Astrocyte of the spinal cord (primary cell): Measurements from ENCODE around the gene GCA.

ENCODE experiments used
- DNase-seq: peaks from one replicate; pipeline ENCODE4 v3.0.0; 2011; ENCODE audit warnings: low read depth, low spot score
- H3K4me3 ChIP-seq: 2 replicates; pipeline ENCODE4 v1.5.1; 2011; ENCODE audit warnings: low read depth, mild to moderate bottlenecking, low read length, moderate library complexity
- in situ Hi-C: cut with HindIII; loops from 2 replicates; pipeline ENCODE4 v1.10.0; 2017; ENCODE audit warnings: low sequenced_read_pairs
- TF ChIP-seq, protein P1 (sequence below): IDR thresholded peaks from 2 replicates; pipeline ENCODE4 v1.5.1; 2012; ENCODE audit warnings: low read depth, mild to moderate bottlenecking, low read length, inconsistent platforms

The GCA gene

GRCh38 chr2:162327134-162327769 is 16.7 kb upstream of the GCA start:
- no peak overlapping the region for H3K4me3 ChIP-seq
- TF ChIP-seq, protein P1, sequence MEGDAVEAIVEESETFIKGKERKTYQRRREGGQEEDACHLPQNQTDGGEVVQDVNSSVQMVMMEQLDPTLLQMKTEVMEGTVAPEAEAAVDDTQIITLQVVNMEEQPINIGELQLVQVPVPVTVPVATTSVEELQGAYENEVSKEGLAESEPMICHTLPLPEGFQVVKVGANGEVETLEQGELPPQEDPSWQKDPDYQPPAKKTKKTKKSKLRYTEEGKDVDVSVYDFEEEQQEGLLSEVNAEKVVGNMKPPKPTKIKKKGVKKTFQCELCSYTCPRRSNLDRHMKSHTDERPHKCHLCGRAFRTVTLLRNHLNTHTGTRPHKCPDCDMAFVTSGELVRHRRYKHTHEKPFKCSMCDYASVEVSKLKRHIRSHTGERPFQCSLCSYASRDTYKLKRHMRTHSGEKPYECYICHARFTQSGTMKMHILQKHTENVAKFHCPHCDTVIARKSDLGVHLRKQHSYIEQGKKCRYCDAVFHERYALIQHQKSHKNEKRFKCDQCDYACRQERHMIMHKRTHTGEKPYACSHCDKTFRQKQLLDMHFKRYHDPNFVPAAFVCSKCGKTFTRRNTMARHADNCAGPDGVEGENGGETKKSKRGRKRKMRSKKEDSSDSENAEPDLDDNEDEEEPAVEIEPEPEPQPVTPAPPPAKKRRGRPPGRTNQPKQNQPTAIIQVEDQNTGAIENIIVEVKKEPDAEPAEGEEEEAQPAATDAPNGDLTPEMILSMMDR, result peak; percentile 60
- in situ Hi-C loops, result no loop called here
- DNase-seq, result no peak

GRCh38 chr2:162327806-162328205 is 16.1 kb upstream of the GCA start:
- in situ Hi-C loops, result no loop called here
- no peak overlapping the region for H3K4me3 ChIP-seq
- DNase-seq, result no peak
- TF ChIP-seq, protein P1, result no peak

- TF ChIP-seq, protein P1, result no peak
- H3K4me3 ChIP-seq, result no peak overlapping the region
- in situ Hi-C loops, result no loop called here
- no peak for DNase-seq
Observed at GRCh38 chr2:162328424-162329157, 15.3 kb upstream of the GCA start.

- DNase-seq, result no peak
- no peak overlapping the region for H3K4me3 ChIP-seq
- in situ Hi-C loops, result no loop called here
- TF ChIP-seq, protein P1, result no peak
Observed at GRCh38 chr2:162330881-162331280, 13.1 kb upstream of the GCA start.

GRCh38 chr2:162333968-162334367 is 10.0 kb upstream of the GCA start:
- DNase-seq, result no peak
- TF ChIP-seq, protein P1, result peak; percentile 45
- no peak overlapping the region for H3K4me3 ChIP-seq
- in situ Hi-C loops, result no loop called here

GRCh38 chr2:162337868-162338267 is 6.1 kb upstream of the GCA start:
- TF ChIP-seq, protein P1, result no peak
- in situ Hi-C loops, result no loop called here
- no peak for DNase-seq
- H3K4me3 ChIP-seq, result no peak overlapping the region
